HepG2 (cell line): ENCODE measurements around the gene IL1A. TPM values are rescaled to one million over a fixed set of nuclear protein-coding genes. Genes with fewer than 3 reads are reported as not detected.
A peak's percentile ranks its signal among the peaks of the same experiment; 100 is the strongest.

Experiments
- CEBPZ ChIP-seq: IDR thresholded peaks from 2 replicates; pipeline ENCODE4 v1.6.1; 2012; ENCODE audit warnings: low read length, improper control_type of control experiment
- MAF1 ChIP-seq: sonication (generic); formaldehyde crosslinking; IDR thresholded peaks from 2 replicates; pipeline ENCODE4 v1.5.0; 2020; ENCODE audit warnings: missing genetic modification reagents, borderline replicate concordance
- MYNN ChIP-seq: sonication (generic); formaldehyde crosslinking; IDR thresholded peaks from 2 replicates; pipeline ENCODE4 v1.4.0; 2020; ENCODE audit warnings: mild to moderate bottlenecking, low read depth, missing genetic modification reagents
- RFX3 ChIP-seq: IDR thresholded peaks from 2 replicates; pipeline ENCODE4 v1.6.1; 2016; ENCODE audit warnings: missing biosample characterization, missing genetic modification reagents
- SNAI1 ChIP-seq: sonication (generic); formaldehyde crosslinking; IDR thresholded peaks from 2 replicates; pipeline ENCODE4 v1.5.0; 2020; ENCODE audit warnings: mild to moderate bottlenecking, missing genetic modification reagents, borderline replicate concordance
- ZHX2 ChIP-seq, 2 experiments: sonication (generic) in 1 of 2; formaldehyde crosslinking in 1 of 2; IDR thresholded peaks; 2 replicates each; pipeline versions ENCODE4 v1.6.1 to v1.9.0; 2014 to 2022; ENCODE audit warnings: antibody characterized with exemption in 1 of 2, borderline replicate concordance in 1 of 2, inconsistent platforms in 1 of 2, low read depth in 1 of 2, missing genetic modification reagents in 1 of 2
- ZNF18 ChIP-seq: sonication (generic); formaldehyde crosslinking; IDR thresholded peaks from 2 replicates; pipeline ENCODE4 v1.8.0; 2022; ENCODE audit warnings: mild to moderate bottlenecking, missing genetic modification reagents; ENCODE audit not compliant: insufficient replicate concordance
- ZNF317 ChIP-seq: sonication (generic); formaldehyde crosslinking; IDR thresholded peaks from 2 replicates; pipeline ENCODE4 v1.5.0; 2020; ENCODE audit warnings: mild to moderate bottlenecking, missing genetic modification reagents
- ZNF597 ChIP-seq: sonication (generic); formaldehyde crosslinking; IDR thresholded peaks from 2 replicates; pipeline ENCODE4 v1.5.0; 2020; ENCODE audit warnings: missing genetic modification reagents
- ZNF740 ChIP-seq: sonication (generic); formaldehyde crosslinking; IDR thresholded peaks from 2 replicates; pipeline ENCODE4 v1.4.0; 2020; ENCODE audit warnings: missing genetic modification reagents
- polyA plus RNA-seq, 8 experiments: library from polyadenylated mRNA; depleted of rRNA in 3 of 8; stranded (reverse) in 7 of 8; unstranded in 1 of 8; fragments of >200 nt; fragmentation: Illumina TruSeq in 4 of 8; extraction: Trizol in 4 of 8; gene quantifications; 2 replicates each; pipeline versions ENCODE4 v1.2.1 to v1.2.3, GENCODE V29; 2011 to 2016; ENCODE audit warnings: low read depth in 4 of 8, missing spikeins in 1 of 8, mixed read lengths in 1 of 8; ENCODE audit not compliant: insufficient read depth in 1 of 8
- total RNA-seq, 5 experiments: library from RNA; depleted of rRNA; stranded (reverse); fragments of >200 nt; fragmentation: Illumina TruSeq; extraction: Trizol; gene quantifications; 2 replicates each; pipeline ENCODE4 v1.2.3, GENCODE V29; 2016; ENCODE audit warnings: low read depth in 1 of 5
- TF ChIP-seq, protein P1 (sequence below): sonication (generic); formaldehyde crosslinking; IDR thresholded peaks from 2 replicates; pipeline ENCODE4; 2020; ENCODE audit warnings: missing genetic modification reagents, mild to moderate bottlenecking, borderline replicate concordance

The IL1A gene
- total and polyA plus RNA-seq, 2 of the 13 experiments (the other 11 are each of a cell fraction or from before 2014, with no cell fraction given), result not detected

DNA sequence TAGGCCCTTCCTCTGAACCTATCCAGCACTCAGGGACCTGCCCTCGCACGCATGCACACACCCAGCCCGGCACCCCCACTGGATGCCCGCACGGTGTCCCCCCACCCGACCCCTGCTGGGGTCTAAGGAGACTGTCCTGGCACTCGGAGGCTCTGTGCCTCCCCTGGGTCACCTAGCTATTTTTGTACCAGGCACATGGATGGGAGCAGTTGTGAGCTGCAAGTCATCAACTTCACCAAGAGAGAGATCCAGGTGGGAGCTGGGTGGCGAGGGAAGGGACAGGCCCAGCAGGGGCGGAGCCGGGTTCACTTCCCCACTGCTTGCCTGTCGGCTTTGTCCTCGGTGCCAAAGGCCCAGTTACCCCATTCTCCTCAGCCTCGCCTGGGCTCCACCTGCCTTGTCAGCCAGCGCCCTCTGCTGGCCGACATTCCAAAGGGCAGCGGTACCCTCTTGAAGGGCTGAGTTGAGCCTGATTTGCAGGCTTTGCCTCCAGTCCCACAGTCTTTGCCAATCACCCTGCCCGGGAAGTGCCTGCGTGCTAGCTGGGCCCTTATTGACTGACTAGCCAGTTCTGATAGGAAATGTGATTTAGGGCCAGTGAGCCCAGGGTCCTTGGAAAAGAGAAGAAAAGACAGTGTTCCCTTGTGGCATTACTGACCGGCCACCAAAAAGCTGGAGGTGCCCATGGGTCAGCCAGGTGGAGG is 57.7 kb downstream of the IL1A start (continued):
- TF ChIP-seq MAF1 (CRISPR knock-in tag) (no peak), SNAI1 (CRISPR knock-in tag) (no peak), ZNF740 (no peak), ZHX2 (IDR thresholded peaks at IDR 0.05; ENCODE audit: low read depth) (no peak), ZHX2 (CRISPR knock-in tag; IDR thresholded peaks at IDR 0.05; ENCODE audit: borderline replicate concordance) (no peak), MYNN (CRISPR knock-in tag) (peak; percentile 87), RFX3 (no peak), CEBPZ (no peak), ZNF597 (CRISPR knock-in tag) (no peak), ZNF317 (CRISPR knock-in tag) (no peak), ZNF18 (CRISPR knock-in tag) (no peak)
- TF ChIP-seq, protein P1, sequence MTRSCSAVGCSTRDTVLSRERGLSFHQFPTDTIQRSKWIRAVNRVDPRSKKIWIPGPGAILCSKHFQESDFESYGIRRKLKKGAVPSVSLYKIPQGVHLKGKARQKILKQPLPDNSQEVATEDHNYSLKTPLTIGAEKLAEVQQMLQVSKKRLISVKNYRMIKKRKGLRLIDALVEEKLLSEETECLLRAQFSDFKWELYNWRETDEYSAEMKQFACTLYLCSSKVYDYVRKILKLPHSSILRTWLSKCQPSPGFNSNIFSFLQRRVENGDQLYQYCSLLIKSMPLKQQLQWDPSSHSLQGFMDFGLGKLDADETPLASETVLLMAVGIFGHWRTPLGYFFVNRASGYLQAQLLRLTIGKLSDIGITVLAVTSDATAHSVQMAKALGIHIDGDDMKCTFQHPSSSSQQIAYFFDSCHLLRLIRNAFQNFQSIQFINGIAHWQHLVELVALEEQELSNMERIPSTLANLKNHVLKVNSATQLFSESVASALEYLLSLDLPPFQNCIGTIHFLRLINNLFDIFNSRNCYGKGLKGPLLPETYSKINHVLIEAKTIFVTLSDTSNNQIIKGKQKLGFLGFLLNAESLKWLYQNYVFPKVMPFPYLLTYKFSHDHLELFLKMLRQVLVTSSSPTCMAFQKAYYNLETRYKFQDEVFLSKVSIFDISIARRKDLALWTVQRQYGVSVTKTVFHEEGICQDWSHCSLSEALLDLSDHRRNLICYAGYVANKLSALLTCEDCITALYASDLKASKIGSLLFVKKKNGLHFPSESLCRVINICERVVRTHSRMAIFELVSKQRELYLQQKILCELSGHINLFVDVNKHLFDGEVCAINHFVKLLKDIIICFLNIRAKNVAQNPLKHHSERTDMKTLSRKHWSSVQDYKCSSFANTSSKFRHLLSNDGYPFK (CRISPR knock-in tag), result peak; percentile 62; the same call in 1 of the 2 replicates
